Measurements from ENCODE around the gene FNDC4. TPM values are rescaled to one million over a fixed set of nuclear protein-coding genes. Genes with fewer than 3 reads are reported as not detected.

Gene FNDC4
- total RNA-seq, 1 experiment from 2014 or later = 14.1 TPM

GRCh38 chr2:27451095-27451494, 43.9 kb downstream of the FNDC4 start (continued):
- TF ChIP-seq, protein P1, sequence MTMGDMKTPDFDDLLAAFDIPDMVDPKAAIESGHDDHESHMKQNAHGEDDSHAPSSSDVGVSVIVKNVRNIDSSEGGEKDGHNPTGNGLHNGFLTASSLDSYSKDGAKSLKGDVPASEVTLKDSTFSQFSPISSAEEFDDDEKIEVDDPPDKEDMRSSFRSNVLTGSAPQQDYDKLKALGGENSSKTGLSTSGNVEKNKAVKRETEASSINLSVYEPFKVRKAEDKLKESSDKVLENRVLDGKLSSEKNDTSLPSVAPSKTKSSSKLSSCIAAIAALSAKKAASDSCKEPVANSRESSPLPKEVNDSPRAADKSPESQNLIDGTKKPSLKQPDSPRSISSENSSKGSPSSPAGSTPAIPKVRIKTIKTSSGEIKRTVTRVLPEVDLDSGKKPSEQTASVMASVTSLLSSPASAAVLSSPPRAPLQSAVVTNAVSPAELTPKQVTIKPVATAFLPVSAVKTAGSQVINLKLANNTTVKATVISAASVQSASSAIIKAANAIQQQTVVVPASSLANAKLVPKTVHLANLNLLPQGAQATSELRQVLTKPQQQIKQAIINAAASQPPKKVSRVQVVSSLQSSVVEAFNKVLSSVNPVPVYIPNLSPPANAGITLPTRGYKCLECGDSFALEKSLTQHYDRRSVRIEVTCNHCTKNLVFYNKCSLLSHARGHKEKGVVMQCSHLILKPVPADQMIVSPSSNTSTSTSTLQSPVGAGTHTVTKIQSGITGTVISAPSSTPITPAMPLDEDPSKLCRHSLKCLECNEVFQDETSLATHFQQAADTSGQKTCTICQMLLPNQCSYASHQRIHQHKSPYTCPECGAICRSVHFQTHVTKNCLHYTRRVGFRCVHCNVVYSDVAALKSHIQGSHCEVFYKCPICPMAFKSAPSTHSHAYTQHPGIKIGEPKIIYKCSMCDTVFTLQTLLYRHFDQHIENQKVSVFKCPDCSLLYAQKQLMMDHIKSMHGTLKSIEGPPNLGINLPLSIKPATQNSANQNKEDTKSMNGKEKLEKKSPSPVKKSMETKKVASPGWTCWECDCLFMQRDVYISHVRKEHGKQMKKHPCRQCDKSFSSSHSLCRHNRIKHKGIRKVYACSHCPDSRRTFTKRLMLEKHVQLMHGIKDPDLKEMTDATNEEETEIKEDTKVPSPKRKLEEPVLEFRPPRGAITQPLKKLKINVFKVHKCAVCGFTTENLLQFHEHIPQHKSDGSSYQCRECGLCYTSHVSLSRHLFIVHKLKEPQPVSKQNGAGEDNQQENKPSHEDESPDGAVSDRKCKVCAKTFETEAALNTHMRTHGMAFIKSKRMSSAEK (CRISPR knock-in tag; IDR thresholded peaks at IDR 0.05; ENCODE audit: borderline replicate concordance) = no peak
- no peak for TF ChIP-seq ATF6 (CRISPR knock-in tag; IDR thresholded peaks at IDR 0.05)
- TF ChIP-seq ZNF263 (CRISPR knock-in tag; IDR thresholded peaks at IDR 0.05; ENCODE audit: low read depth) = no peak
- no peak for TF ChIP-seq MLX (CRISPR knock-in tag; IDR thresholded peaks at IDR 0.05)
- no peak for TF ChIP-seq ETV6 (CRISPR knock-in tag; IDR thresholded peaks at IDR 0.05)
- TF ChIP-seq ZNF317 (CRISPR knock-in tag; IDR thresholded peaks at IDR 0.05; ENCODE audit: borderline replicate concordance, low read depth) = no peak

DNA sequence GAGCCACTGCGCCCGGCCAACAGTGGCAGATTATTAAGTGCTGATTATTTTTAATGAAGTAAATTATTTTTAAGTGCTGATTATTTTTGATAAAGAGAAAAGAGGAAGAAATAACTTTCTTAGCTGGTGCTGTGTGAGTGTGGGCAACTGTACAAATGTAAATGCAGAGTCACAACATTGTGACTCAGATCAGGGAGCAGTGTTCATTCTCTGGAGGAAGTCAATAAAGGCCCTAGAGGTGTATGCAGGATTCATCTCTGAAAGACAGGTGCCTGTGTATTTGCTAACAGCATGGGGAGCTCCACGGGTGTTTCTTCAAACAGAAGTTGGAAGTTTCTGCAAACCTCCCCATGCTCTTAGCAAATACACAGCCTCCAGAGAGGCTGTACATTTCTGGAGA, 46.6 kb downstream of the FNDC4 start:
- Mint-ChIP-seq H3K36me3 (peaks cover 7% of the 10 kb centered on the region; the same call in 1 of the 2 replicates), H3K4me3 (no peak overlapping the region), H3K9me3 (no peaks in the 10 kb centered on the region), H3K27me3 (ENCODE audit: low read depth) (no peaks in the 10 kb centered on the region), H3K27ac (no peak overlapping the region), H3K4me1 (peaks cover under 1% of the 10 kb centered on the region)
- DNase-seq (ENCODE audit: low spot score) = no peak
- POLR2A ChIA-PET = no interaction called here
- ATAC-seq = no peak
- CTCF ChIA-PET = no interaction called here
- TF ChIP-seq AFF4 (CRISPR knock-in tag; IDR thresholded peaks at IDR 0.05; ENCODE audit: borderline replicate concordance) (no peak), ZNF219 (CRISPR knock-in tag; IDR thresholded peaks at IDR 0.05; ENCODE audit: borderline replicate concordance) (no peak), ZNF317 (CRISPR knock-in tag; IDR thresholded peaks at IDR 0.05; ENCODE audit: borderline replicate concordance, low read depth) (no peak), ZNF138 (CRISPR knock-in tag; conservative IDR thresholded peaks at IDR 0.05) (no peak), ZNF423 (CRISPR knock-in tag; IDR thresholded peaks at IDR 0.05) (no peak), ZNF416 (CRISPR knock-in tag; IDR thresholded peaks at IDR 0.05) (no peak), FOXK1 (CRISPR knock-in tag; IDR thresholded peaks at IDR 0.05) (no peak), NFATC4 (CRISPR knock-in tag; IDR thresholded peaks at IDR 0.05) (no peak), ZNF396 (CRISPR knock-in tag; IDR thresholded peaks at IDR 0.05; ENCODE audit: borderline replicate concordance) (no peak)
- TF ChIP-seq, protein P2, sequence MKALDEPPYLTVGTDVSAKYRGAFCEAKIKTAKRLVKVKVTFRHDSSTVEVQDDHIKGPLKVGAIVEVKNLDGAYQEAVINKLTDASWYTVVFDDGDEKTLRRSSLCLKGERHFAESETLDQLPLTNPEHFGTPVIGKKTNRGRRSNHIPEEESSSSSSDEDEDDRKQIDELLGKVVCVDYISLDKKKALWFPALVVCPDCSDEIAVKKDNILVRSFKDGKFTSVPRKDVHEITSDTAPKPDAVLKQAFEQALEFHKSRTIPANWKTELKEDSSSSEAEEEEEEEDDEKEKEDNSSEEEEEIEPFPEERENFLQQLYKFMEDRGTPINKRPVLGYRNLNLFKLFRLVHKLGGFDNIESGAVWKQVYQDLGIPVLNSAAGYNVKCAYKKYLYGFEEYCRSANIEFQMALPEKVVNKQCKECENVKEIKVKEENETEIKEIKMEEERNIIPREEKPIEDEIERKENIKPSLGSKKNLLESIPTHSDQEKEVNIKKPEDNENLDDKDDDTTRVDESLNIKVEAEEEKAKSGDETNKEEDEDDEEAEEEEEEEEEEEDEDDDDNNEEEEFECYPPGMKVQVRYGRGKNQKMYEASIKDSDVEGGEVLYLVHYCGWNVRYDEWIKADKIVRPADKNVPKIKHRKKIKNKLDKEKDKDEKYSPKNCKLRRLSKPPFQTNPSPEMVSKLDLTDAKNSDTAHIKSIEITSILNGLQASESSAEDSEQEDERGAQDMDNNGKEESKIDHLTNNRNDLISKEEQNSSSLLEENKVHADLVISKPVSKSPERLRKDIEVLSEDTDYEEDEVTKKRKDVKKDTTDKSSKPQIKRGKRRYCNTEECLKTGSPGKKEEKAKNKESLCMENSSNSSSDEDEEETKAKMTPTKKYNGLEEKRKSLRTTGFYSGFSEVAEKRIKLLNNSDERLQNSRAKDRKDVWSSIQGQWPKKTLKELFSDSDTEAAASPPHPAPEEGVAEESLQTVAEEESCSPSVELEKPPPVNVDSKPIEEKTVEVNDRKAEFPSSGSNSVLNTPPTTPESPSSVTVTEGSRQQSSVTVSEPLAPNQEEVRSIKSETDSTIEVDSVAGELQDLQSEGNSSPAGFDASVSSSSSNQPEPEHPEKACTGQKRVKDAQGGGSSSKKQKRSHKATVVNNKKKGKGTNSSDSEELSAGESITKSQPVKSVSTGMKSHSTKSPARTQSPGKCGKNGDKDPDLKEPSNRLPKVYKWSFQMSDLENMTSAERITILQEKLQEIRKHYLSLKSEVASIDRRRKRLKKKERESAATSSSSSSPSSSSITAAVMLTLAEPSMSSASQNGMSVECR (CRISPR knock-in tag; IDR thresholded peaks at IDR 0.05; ENCODE audit: borderline replicate concordance) = no peak
- TF ChIP-seq, protein P3, sequence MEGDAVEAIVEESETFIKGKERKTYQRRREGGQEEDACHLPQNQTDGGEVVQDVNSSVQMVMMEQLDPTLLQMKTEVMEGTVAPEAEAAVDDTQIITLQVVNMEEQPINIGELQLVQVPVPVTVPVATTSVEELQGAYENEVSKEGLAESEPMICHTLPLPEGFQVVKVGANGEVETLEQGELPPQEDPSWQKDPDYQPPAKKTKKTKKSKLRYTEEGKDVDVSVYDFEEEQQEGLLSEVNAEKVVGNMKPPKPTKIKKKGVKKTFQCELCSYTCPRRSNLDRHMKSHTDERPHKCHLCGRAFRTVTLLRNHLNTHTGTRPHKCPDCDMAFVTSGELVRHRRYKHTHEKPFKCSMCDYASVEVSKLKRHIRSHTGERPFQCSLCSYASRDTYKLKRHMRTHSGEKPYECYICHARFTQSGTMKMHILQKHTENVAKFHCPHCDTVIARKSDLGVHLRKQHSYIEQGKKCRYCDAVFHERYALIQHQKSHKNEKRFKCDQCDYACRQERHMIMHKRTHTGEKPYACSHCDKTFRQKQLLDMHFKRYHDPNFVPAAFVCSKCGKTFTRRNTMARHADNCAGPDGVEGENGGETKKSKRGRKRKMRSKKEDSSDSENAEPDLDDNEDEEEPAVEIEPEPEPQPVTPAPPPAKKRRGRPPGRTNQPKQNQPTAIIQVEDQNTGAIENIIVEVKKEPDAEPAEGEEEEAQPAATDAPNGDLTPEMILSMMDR (IDR thresholded peaks at IDR 0.05) = no peak

Data from WTC11 (cell line).